ENCODE results near the gene GALT.

Gene GALT

GRCh38 chr9:34646211-34647083 is at the start of gene GALT:
Gene GALT, plus strand, starts transcription at chr9:34646675. Its CDS starts 30 bp downstream, at chr9:34646705.
- peak; percentile 69 for DNase-seq

DNA sequence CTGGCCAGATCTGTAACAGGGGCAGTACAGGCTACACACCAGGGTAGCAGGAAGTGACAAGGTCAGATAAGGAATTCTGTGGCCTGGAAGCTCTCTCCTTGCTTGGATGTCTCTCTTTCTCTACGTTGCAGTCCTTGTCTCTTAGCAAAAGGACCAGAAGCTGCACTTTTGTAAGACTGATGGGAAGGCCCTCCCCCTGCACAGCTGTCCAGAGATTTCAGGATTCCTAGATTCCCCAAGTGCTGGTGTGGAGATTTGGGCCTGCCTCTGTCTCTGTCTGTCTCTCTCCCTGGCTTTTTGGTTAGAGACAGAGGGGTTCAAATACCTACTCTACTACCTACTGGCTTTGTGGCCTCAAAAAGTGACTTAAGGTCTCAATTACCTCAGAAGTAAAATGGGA is 46.9 kb upstream of the GALT start:
- no peak for DNase-seq

DNA sequence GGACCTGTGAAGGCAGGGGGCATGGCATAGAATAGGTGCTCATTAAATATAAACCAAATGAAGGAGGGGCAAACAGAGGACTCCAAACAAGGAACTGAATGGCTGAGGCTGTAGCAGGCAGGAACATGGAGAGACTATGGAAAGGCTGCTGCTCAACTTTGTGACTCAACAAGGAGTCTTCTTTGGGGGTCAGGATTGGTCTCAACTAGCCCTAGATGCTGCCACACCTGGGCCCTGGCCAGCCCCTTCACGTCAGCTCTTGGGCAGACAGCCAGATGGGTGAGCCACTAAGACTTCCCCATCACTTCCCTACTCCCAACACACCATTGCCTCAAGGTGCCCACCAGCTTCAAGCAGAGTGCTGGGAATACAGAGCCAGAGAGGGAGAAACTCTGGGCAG is 45.6 kb upstream of the GALT start:
- no peak for DNase-seq

DNA sequence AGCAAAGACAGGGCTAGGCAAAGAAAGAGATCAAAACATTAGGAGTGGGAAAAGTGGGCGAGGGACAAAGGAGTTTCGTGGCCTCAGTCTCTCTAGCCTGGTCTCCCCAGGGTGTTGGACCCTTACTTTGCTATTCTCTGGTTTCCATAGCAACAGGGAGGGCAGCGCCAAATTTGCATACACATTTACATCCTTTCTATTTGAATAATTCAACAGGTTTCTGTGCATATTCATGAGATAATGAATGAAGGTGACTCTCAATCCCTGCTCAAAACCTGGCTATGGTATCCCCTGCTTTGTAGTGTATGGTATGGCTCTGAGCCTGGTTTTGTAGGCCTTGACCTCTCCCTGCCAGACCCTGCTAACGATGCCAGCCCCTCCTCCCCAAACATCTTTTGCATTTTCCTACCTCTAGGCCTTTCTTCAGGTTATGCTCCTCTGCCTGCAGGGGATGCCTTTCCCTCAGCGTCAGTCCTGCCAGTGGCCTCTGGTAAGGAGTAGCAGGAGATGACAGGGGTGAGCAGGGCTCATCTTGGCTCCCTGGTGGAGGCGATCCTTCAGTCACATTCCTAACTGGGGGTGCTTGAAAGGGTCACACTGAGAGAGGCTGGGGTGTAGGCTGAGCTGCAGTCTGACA is 44.4 kb upstream of the GALT start:
- DNase-seq: no peak

DNA sequence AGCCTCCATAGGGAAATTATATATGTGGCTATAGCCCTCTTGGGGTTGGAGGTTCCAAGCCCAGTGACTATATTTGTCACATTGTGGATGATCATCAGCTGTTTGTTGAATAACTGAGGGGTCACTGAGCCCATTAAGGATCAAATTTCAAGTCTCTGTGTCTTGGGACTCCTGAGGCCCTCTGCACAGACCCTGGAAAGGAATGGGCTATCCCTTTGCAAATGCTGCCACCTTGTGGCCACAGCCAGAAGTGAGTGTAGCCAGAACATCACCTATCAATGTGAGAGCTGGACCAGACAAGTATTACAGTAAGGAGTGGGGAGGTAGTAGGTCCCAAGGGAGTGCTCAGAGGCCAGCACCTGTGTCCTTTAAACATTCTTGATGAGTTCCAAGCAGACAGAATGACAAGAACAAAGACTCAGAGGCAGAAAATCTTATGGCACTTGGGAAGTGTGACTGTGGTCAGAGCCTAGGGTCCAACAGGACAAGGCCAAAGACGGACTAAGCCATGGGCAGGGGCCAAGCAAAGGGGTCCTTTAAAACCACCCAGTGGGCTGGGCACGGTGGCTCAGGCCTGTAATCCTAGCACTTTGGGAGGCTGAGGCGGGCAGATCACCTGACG is 42.8 kb upstream of the GALT start:
- no peak for DNase-seq

DNA sequence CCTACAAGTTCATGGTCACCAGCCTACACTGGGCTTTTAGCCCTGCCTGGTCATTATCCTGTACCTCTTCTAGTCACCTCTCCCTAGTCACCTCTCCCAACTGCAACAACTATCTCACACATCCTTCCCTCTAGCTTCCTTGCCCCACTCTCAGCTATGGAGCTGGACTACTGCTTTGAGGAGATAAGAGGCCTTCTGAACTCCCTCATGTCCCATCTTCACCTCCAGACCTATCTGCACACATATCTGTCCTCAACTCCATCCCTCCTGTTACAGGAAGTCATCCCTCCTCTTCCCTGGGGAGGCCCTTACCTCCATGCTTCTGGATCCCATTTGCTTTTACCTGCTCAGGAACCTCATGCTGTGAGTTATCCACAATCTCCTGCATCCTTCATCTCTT is 40.3 kb upstream of the GALT start:
- no peak for DNase-seq

DNA sequence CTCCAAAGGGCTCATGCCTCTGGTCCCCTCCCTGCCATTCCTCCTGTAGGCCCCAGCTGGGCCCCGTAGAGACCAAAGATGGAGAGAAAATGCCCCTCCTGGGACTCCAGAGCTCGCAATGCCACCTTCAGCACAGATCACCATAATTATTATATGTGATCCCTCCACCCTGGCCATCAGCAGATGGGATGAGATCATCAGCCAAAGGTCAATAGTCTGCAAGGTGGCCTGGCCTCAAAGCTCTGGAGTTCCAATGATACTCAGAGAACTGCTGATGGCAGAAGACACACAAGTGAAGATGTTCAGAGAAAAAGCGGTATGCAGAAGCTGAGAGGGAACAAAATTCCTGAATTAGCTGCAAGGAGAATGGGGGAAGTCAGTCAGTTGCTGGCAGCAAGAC is 39.6 kb upstream of the GALT start:
- no peak for DNase-seq

DNA sequence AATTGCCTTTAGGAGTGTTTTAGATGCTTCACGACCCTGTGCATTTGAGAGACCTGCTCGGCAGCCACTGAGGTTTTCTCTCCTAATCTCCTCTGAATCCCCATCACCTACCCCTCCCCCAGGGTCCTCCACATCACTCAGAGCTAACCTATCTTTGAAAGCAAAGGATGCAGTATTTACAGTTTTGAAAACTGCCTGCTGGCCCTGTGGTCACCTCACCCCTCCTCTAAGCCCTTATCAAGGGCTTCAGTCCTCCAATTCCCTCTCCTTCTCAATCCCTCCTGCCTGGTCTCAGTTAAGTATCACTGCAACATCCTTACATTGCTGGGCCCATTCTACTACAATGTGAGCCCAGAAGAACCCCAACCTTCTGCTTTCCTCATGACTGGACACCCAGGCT is 39.1 kb upstream of the GALT start:
- DNase-seq: no peak

DNA sequence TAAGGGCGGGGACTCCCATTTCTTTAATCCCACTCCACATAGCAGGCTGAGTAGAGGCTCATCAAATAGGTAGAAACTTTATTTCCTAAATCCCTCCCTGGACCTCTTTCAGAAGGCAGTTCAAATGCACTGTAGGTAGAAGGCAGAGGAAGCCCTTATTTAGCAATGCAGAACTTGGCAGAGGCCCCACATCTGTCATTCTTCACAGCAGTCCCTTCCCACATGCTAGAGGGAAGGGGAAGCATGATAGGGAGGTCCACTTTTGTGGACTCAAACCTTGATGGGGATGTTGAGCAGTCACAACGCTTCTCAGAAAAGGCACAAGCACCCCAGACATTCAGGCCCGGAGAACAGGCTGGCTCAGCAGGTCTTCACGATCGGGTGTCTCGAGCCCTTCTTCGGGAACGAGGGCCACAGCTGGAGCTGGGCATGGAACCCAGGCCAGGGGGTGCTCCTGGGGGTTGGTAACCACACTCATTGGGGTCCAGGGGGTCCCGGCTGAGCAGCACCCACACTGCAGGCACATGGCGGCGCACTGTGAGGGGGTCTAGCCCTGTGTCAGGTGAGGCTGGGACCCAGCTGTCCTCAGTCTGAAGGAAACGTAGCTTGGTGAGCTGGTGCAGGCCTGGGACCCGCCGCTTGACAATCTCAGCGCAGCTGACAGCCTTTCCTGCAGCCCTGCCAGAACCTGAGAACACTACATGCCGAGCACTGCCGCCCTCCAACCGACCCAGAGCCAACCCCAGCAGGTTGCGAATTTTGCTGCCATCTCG is 35.9 kb upstream of the GALT start:
- DNase-seq: no peak

DNA sequence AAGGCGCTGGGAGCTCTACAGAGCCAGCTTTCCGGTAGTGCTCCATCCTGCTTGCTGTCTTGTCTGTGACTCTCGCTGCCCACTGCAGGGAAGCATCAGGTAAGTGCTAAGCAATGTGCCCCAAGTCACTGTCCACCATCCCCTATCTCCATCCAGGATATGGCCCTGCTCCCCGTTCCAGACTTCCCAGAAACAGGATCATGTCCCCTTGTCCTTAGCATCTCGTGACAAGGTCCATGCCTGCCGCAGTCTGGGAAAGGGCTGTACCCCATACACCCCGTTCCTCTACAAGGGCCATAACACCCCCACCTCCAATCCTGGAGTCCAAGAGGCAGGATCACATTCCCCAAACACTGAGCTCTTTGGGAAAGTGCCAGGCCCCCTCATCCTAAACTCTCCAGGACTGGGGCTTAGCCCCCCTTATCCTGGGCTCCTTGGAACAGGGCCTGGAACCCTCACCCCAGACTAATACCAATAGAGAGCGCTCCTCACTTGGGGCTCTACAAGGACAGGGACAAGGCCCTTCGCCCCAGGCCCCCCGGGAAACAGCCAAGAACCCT is 35.1 kb upstream of the GALT start:
- no peak for DNase-seq

DNA sequence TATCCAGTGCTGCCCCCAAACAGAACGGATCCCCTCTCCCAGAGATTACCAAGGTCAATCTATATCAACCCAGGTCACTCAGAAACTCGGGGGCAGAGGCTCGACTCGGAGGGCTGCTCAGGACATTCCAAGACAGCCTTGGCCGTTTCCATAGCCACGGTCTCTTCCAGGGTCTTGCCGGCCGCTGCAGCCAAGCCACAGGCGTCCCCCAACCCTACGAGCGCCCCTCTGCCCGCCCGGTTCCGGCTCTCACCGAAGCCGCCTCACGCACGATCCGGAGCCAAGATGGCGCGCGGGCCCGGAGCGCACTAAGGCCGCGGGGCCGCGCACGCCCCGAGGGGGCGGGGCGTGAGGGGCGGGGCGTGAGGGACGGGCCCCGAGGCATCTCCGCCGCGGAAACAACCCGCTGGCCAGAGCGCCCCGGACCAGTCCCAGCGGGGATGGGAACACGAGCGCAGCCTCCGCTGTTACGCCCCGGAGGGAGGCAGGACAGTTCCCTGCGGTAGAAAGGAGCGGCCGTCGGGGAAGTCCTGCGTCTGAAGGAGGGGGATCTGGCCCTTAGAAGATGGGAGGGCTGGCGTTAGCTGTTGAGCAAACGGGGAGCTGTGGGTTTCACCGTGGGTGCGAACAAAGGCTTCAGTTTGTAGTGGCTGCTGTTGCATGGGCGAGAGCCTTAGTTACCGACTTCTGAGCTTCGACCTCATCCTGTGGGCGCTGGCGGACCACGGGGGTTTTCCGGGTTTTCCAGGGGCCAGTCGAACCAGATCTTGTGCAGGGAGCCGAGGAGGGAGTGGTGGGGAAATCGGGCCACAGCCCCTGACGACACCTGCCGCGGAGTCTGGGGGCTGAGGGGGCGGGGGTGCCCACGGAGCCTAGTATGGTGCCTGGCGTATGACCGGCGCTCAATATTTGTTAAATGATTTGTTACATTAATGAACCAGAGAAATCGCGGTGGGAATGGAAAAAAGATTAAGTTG is 34.4 kb upstream of the GALT start, which contains the start of gene RPP25L:
RPP25L (minus strand) TSS at position 287 of the 977 bp plus-strand sequence. CDS start 801 bp downstream, outside the sequence.
- peak; percentile 45 for DNase-seq

- peak; percentile 40 for DNase-seq
Observed at GRCh38 chr9:34612788-34613390, 33.6 kb upstream of the GALT start.

GRCh38 chr9:34615132-34615531 is 31.3 kb upstream of the GALT start:
- DNase-seq: no peak

GRCh38 chr9:34620061-34620994 is 26.1 kb upstream of the GALT start, which contains the start of gene DCTN3:
Gene DCTN3, minus strand, starts transcription at chr9:34620495. Its CDS starts 31 bp downstream, at chr9:34620464.
- DNase-seq: peak; percentile 89

- no peak for DNase-seq
Observed at GRCh38 chr9:34623374-34624235, 22.9 kb upstream of the GALT start.

DNA sequence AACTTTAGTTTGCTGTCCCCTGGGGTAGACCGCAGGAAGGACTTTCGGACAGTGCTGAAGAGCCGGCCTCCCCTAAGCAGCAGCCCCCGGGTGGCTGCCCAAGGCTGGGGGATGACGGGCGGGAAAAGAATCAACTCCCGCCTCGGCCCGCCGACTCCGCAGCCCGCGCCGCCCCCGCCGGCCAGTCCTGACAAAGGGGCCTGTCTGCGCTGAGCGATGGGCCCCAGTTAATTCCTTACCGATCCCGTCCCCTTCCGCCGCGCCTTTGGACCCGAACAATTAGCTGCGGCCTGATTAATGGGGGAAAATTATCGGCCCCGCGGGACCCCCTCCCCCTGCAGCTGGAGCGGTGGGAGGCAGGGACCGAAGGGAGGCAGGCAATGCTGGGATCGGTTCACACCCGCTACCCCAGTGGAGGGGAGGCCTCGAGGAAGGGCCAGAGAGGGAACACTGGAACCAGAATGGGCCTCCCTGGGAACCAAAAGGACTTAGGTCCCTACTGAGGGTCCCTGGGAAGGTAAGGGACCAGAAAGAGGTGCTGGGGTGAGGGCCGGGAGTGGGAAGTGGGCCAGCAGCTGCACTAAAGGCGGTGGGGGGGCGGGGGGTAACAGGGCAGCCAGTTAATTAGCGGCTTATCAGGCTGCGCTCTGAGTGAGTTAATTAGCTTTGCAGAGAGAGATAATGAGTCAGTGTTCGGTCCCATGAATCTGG is 21.8 kb upstream of the GALT start:
- DNase-seq: no peak

- no peak for DNase-seq
Observed at GRCh38 chr9:34625186-34625486, 21.3 kb upstream of the GALT start.

All from DMS 273 treated with DMSO at 0.1 percent for 48 hours (cell line).